Panc1 (cell line): ENCODE measurements around the gene TENT4B. TPM values are rescaled to one million over a fixed set of nuclear protein-coding genes. Genes with fewer than 3 reads are reported as not detected.

Experiments used
- ATAC-seq: fragments of 200-7000 bp; cut with Tn5 transposase; 2 replicates; pipeline ENCODE4 v1.9.1; 2020; ENCODE audit warnings: mild to moderate bottlenecking, moderate library complexity
- BruUV-seq: library from RNA; stranded (reverse); fragments of 400-500 nt; replicated peaks from 2 replicates; lab custom pipeline; 2021; lab: Mats Ljungman, UMichigan
- CTCF ChIA-PET: fragments of 300-600 bp; sonication (Branson Sonifier 250); formaldehyde crosslinking; loops from one replicate; lab custom pipeline; 2022; ENCODE audit warnings: antibody characterized with exemption; lab: Charles Lee
- POLR2A ChIA-PET: fragments of 300-600 bp; sonication (Branson Sonifier 250); formaldehyde crosslinking; loops from one replicate; lab custom pipeline; 2022; ENCODE audit warnings: antibody characterized with exemption; lab: Charles Lee
- DNase-seq: peaks from one replicate; pipeline ENCODE4 v3.0.0-alpha.2; 2010; ENCODE audit warnings: low read depth, low spot score
- H3K27ac ChIP-seq: 2 replicates; pipeline ENCODE4 v1.5.1; 2011; ENCODE audit warnings: mild to moderate bottlenecking, low read length, inconsistent platforms
- H3K27me3 ChIP-seq: fragments of 200-500 bp; sonication (Bioruptor generic); 2 replicates; pipeline ENCODE4 v1.6.0; 2014; ENCODE audit warnings: low read length, inconsistent platforms; ENCODE audit not compliant: control insufficient read depth, insufficient read depth
- H3K36me3 ChIP-seq: fragments of 200-500 bp; sonication (Bioruptor generic); 2 replicates; pipeline ENCODE4 v1.5.1; 2014; ENCODE audit warnings: inconsistent platforms, mild to moderate bottlenecking, low read length, moderate library complexity; ENCODE audit not compliant: control insufficient read depth, insufficient read depth
- H3K4me1 ChIP-seq: 2 replicates; pipeline ENCODE4 v1.5.1; 2011; ENCODE audit warnings: inconsistent platforms, mild to moderate bottlenecking, low read length, moderate library complexity; ENCODE audit not compliant: control insufficient read depth, insufficient read depth
- H3K4me3 ChIP-seq, 2 experiments: 2 replicates each; pipeline ENCODE4 v1.5.1; 2011 to 2012; ENCODE audit warnings: low read depth in 2 of 2, low read length in 2 of 2, mild to moderate bottlenecking in 2 of 2, inconsistent platforms in 1 of 2, moderate library complexity in 1 of 2
- H3K9me3 ChIP-seq: fragments of 200-500 bp; sonication (Bioruptor generic); 2 replicates; pipeline ENCODE4 v1.5.1; 2014; ENCODE audit warnings: low read depth, mild to moderate bottlenecking, inconsistent platforms, low read length, moderate library complexity; ENCODE audit not compliant: control insufficient read depth, insufficient read depth
- POLR2AphosphoS5 ChIP-seq: IDR thresholded peaks from 2 replicates; pipeline ENCODE4 v1.6.1; 2012; ENCODE audit warnings: mild to moderate bottlenecking, low read depth, low read length, moderate library complexity
- SIN3A ChIP-seq: IDR thresholded peaks from 2 replicates; pipeline ENCODE4 v1.6.1; 2012; ENCODE audit warnings: low read depth, mild to moderate bottlenecking, low read length, moderate library complexity, borderline replicate concordance; ENCODE audit not compliant: insufficient read depth
- TCF7L2 ChIP-seq: IDR thresholded peaks from 2 replicates; pipeline ENCODE4 v1.6.1; 2011; ENCODE audit warnings: mild to moderate bottlenecking, low read depth, low read length, inconsistent platforms
- in situ Hi-C: cut with HindIII; loops from 2 replicates; pipeline ENCODE4 v1.10.0; 2016; ENCODE audit warnings: low sequenced_read_pairs, low pct_unique_long_range_greater_than_20kb
- intact Hi-C: fragments of 100-400 bp; cut with micrococcal nuclease; formaldehyde crosslinking; loops from one replicate; pipeline ENCODE4 v1.10.0; 2022; ENCODE audit not compliant: unreplicated experiment
- total RNA-seq: library from RNA; stranded (reverse); gene quantifications from one replicate; pipeline ENCODE4 v1.2.1, GENCODE V29; 2021; ENCODE audit not compliant: unreplicated experiment
- TF ChIP-seq, protein P1 (sequence below), 2 experiments: IDR thresholded peaks; 2 replicates each; pipeline ENCODE4 v1.6.1; 2011 to 2012; ENCODE audit warnings: low read depth in 2 of 2, control low read depth in 1 of 2, low read length in 1 of 2, mild to moderate bottlenecking in 1 of 2, moderate library complexity in 1 of 2; ENCODE audit not compliant: insufficient read depth in 1 of 2
- TF ChIP-seq, protein P2 (sequence below): fragments of 450-650 bp; IDR thresholded peaks from 2 replicates; pipeline ENCODE4 v1.5.1; 2017; ENCODE audit warnings: mild to moderate bottlenecking

The TENT4B gene
- total RNA-seq, 1 experiment from 2014 or later = 9.7 TPM

- in situ Hi-C loops = no loop called here
- ChIA-PET POLR2A (no interaction called here), CTCF (no interaction called here)
- H3K9me3 ChIP-seq = no peaks in the 10 kb centered on the region
- H3K4me3 ChIP-seq = no peak overlapping the region
- ATAC-seq = no peak
- no peak overlapping the region for H3K27ac ChIP-seq
- H3K27me3 ChIP-seq = no peaks in the 10 kb centered on the region
- no TSS peak for BruUV-seq
- H3K4me1 ChIP-seq = peaks cover 6% of the 10 kb centered on the region; the same call in 1 of the 2 replicates
- intact Hi-C loops = no loop called here
- H3K36me3 ChIP-seq = no peaks in the 10 kb centered on the region
- TF ChIP-seq POLR2AphosphoS5 (no peak), TCF7L2 (no peak), SIN3A (no peak)
- TF ChIP-seq, protein P1, sequence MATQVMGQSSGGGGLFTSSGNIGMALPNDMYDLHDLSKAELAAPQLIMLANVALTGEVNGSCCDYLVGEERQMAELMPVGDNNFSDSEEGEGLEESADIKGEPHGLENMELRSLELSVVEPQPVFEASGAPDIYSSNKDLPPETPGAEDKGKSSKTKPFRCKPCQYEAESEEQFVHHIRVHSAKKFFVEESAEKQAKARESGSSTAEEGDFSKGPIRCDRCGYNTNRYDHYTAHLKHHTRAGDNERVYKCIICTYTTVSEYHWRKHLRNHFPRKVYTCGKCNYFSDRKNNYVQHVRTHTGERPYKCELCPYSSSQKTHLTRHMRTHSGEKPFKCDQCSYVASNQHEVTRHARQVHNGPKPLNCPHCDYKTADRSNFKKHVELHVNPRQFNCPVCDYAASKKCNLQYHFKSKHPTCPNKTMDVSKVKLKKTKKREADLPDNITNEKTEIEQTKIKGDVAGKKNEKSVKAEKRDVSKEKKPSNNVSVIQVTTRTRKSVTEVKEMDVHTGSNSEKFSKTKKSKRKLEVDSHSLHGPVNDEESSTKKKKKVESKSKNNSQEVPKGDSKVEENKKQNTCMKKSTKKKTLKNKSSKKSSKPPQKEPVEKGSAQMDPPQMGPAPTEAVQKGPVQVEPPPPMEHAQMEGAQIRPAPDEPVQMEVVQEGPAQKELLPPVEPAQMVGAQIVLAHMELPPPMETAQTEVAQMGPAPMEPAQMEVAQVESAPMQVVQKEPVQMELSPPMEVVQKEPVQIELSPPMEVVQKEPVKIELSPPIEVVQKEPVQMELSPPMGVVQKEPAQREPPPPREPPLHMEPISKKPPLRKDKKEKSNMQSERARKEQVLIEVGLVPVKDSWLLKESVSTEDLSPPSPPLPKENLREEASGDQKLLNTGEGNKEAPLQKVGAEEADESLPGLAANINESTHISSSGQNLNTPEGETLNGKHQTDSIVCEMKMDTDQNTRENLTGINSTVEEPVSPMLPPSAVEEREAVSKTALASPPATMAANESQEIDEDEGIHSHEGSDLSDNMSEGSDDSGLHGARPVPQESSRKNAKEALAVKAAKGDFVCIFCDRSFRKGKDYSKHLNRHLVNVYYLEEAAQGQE (IDR thresholded peaks at IDR 0.05; ENCODE audit: insufficient read depth in 1 of 2, low read depth in 2 of 2, low read length in 1 of 2) = no peak
- TF ChIP-seq, protein P2, sequence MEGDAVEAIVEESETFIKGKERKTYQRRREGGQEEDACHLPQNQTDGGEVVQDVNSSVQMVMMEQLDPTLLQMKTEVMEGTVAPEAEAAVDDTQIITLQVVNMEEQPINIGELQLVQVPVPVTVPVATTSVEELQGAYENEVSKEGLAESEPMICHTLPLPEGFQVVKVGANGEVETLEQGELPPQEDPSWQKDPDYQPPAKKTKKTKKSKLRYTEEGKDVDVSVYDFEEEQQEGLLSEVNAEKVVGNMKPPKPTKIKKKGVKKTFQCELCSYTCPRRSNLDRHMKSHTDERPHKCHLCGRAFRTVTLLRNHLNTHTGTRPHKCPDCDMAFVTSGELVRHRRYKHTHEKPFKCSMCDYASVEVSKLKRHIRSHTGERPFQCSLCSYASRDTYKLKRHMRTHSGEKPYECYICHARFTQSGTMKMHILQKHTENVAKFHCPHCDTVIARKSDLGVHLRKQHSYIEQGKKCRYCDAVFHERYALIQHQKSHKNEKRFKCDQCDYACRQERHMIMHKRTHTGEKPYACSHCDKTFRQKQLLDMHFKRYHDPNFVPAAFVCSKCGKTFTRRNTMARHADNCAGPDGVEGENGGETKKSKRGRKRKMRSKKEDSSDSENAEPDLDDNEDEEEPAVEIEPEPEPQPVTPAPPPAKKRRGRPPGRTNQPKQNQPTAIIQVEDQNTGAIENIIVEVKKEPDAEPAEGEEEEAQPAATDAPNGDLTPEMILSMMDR = no peak
- no peak for DNase-seq
Measured at GRCh38 chr16:50263940-50264929, 111.1 kb downstream of the TENT4B start.

- POLR2A ChIA-PET = no interaction called here
- no peak overlapping the region for H3K4me3 ChIP-seq
- H3K27me3 ChIP-seq = no peaks in the 10 kb centered on the region
- CTCF ChIA-PET = no interaction called here
- intact Hi-C loops (no loop called here), in situ Hi-C loops (no loop called here)
- no peaks in the 10 kb centered on the region for H3K9me3 ChIP-seq
- DNase-seq = no peak
- BruUV-seq = no TSS peak
- no peak overlapping the region for H3K27ac ChIP-seq
- TF ChIP-seq TCF7L2 = no peak
- peaks cover 6% of the 10 kb centered on the region; the same call in 1 of the 2 replicates for H3K4me1 ChIP-seq
- peak; percentile 69 for ATAC-seq
- no peaks in the 10 kb centered on the region for H3K36me3 ChIP-seq
Measured at GRCh38 chr16:50265260-50265659, 112.2 kb downstream of the TENT4B start.
